Aorta (tissue), 5 donors: ENCODE measurements around the gene COA5. TPM values are rescaled to one million over a fixed set of nuclear protein-coding genes. Genes with fewer than 3 reads are reported as not detected.

Source experiments
- ATAC-seq: fragments of 200-7000 bp; cut with Tn5 transposase; one replicate; pipeline ENCODE4 v1.9.1; 2022; ENCODE audit warnings: moderate library complexity; ENCODE audit not compliant: low FRiP score
- DNase-seq, 2 donors: peaks; one replicate each; pipeline ENCODE4 v3.0.0-alpha.2; 2020
- H3K27ac ChIP-seq, 2 donors: one replicate each; pipeline ENCODE4 v1.5.1; 2013; ENCODE audit warnings: low read length in 2 of 2, mild to moderate bottlenecking in 2 of 2, moderate library complexity in 2 of 2, control low read depth in 1 of 2, inconsistent platforms in 1 of 2, low read depth in 1 of 2
- H3K27me3 ChIP-seq, 2 donors: one replicate each; pipeline ENCODE4 v1.6.1; 2013; ENCODE audit warnings: control low read depth in 1 of 2, low read length in 1 of 2, mild to moderate bottlenecking in 1 of 2, moderate library complexity in 1 of 2; ENCODE audit not compliant: insufficient read depth in 2 of 2, control insufficient read depth in 1 of 2
- H3K36me3 ChIP-seq, 2 donors: one replicate each; pipeline ENCODE4 v1.6.1; 2013; ENCODE audit warnings: control low read depth in 1 of 2, low read length in 1 of 2, mild to moderate bottlenecking in 1 of 2; ENCODE audit not compliant: insufficient read depth in 2 of 2, control insufficient read depth in 1 of 2
- H3K4me1 ChIP-seq, 2 donors: one replicate each; pipeline ENCODE4 v1.6.1; 2013; ENCODE audit warnings: low read length in 2 of 2, control low read depth in 1 of 2, mild to moderate bottlenecking in 1 of 2, moderate library complexity in 1 of 2; ENCODE audit not compliant: insufficient read depth in 2 of 2, control insufficient read depth in 1 of 2
- H3K4me3 ChIP-seq, 2 donors: one replicate each; pipeline ENCODE4 v1.5.1; 2013; ENCODE audit warnings: low read length in 2 of 2, control low read depth in 1 of 2, mild to moderate bottlenecking in 1 of 2
- H3K9me3 ChIP-seq: one replicate; pipeline ENCODE4 v1.6.1; 2013; ENCODE audit warnings: mild to moderate bottlenecking, low read length; ENCODE audit not compliant: control insufficient read depth
- WGBS, 2 donors: extraction: QIAGEN DNeasy Blood & Tissue Kit; methylation state at CpG; one replicate each; pipeline ENCODE4 v1.1.7; 2013; 5-methylcytosine and 5-hydroxymethylcytosine counted together
- intact Hi-C, 2 donors: fragments of 100-400 bp; cut with DNase I; formaldehyde crosslinking; loops; one replicate each; pipeline versions ENCODE4 v1.14.2 to v1.15.0; 2022
- polyA plus RNA-seq, 2 donors: library from polyadenylated mRNA; stranded (reverse); fragments of 200-250 nt; gene quantifications; one replicate each; pipeline ENCODE4 v1.2.3, GENCODE V29; 2013
- total RNA-seq, 2 donors: library from RNA; stranded (reverse); fragmentation: NEBNext Ultra II Directional; extraction: Animal tissue kit (Norgen Biotek cat#: 25700); gene quantifications; one replicate each; pipeline ENCODE4 v1.2.1, GENCODE V29; 2021
- donor health status: healthy with polysubstance abuse.
- donor health status: Bipolar disorder and iron deficiency.
- donor health status: DM: no; HTN: no; CAD: no.
- donor health status: DM: no; HTN: no; CAD: no.
- donor health status: DM: yes; HTN: yes; CAD: no.

Gene COA5
- total and polyA plus RNA-seq, 4 donors, result 18.1 to 60.3 (median 37.3) TPM

DNA sequence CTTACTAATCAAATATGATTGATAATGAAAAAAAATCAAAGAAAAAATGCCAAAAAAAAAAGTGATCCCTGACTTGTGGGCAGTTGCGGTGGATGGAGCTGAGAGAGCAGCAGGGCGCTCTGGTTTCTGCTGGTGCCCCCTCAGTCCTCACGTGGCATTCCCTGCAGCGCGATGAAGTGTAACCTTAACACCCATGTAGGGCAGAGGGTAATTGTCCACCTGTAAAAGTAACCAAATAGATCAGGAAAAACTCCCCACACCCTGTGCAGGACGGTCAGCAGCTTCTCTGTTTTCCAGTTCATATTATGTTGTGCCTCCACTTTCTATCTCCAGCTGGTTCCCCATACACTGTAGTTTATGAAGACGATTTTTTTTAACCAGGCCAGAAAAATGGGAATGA, 25.0 kb downstream of the COA5 start:
- Histone ChIP-seq H3K27me3 (no peaks in the 10 kb centered on the region), H3K4me3 (no peak overlapping the region), H3K27ac (no peak overlapping the region), H3K4me1 (no peaks in the 10 kb centered on the region), H3K36me3 (peaks cover 2 to 5% of the 10 kb centered on the region in 2 donors), H3K9me3 (no peaks in the 10 kb centered on the region)
- ATAC-seq (no peak), DNase-seq (no peak)
- 93% methylated on average over 7 of the region's 7 CpGs for WGBS, 2 donors
- intact Hi-C loops, result no loop called here

DNA sequence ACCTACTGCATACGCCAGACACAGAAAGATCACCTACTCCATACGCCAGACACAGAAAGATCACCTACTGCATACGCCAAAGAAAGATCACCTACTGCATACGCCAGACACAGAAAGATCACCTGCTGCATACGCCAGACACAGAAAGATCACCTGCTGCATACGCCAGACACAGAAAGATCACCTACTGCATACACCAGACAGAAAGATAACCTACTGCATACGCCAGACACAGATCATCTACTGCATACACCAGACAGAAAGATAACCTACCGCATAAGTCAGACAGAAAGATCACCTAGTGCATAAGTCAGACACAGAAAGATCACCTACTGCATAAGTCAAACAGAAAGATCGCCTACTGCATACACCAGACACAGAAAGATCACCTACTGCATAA, 25.8 kb downstream of the COA5 start:
- no peaks in the 10 kb centered on the region for H3K9me3 ChIP-seq
- intact Hi-C loops, result no loop called here
- H3K4me1 ChIP-seq, result no peaks in the 10 kb centered on the region
- WGBS, 2 donors, result 95 to 96% methylated on average over 9 of the region's 9 CpGs
- ATAC-seq, result no peak
- peaks cover 2 to 5% of the 10 kb centered on the region in 2 donors for H3K36me3 ChIP-seq
- no peak overlapping the region for H3K27ac ChIP-seq
- H3K4me3 ChIP-seq, result no peak overlapping the region
- no peak for DNase-seq
- H3K27me3 ChIP-seq, result no peaks in the 10 kb centered on the region

DNA sequence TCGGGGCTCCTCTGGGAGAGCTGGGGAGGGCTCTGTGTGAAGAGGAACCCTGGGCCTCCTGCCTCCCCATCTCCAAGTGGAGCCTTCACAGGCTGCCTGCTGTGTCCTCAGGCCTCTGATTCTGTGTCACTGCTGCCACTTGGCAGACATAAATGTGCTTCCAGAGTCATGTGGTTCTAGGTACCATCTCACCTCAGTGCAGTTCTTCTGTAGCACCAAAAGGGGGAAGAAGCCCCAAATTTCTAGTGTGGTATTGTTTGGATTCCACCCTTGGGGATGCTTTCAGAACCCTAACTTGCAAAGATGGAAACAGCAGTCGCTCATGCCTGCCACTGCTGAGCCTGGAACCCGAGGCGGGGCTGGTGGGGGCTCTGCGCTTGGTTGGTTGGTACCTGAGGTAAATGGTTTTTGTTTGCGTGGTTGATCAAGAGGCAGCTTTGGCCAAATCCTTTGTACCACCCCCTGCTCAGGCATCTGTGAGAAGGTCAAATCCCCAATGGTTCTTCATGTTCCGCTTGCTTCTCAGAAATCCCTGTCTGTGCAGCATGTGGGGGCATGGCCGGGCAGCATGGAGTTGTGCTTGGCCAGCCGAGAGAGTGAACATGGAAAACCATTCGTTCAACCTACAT, 27.5 kb downstream of the COA5 start:
- Histone ChIP-seq H3K27me3 (no peaks in the 10 kb centered on the region), H3K27ac (no peak overlapping the region), H3K4me3 (no peak overlapping the region), H3K9me3 (no peaks in the 10 kb centered on the region), H3K4me1 (no peaks in the 10 kb centered on the region), H3K36me3 (peaks cover 2 to 8% of the 10 kb centered on the region in 2 donors)
- no peak for ATAC-seq
- 80 to 81% methylated on average over 10 of the region's 10 CpGs for WGBS, 2 donors
- DNase-seq, result no peak
- intact Hi-C loops, result no loop called here

DNA sequence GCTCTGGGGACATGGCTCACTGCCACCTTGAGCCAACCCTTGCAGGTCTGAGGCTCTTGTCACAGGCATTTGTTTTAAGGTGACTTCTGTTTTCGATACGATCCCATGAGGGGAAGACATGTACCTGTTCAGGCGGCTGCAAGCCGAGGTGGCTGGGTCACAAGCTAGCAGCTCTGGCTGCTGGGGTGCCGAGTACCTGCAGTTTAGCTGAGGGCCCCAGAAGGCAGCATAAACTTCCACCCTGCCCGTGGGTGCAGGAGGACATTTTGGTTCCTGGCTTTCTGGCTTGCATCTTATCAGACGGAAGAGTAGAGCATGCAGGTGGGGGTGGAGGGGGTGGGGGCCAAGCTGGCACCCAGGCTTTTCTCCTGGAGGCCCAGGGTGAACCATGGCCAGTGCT, 28.4 kb downstream of the COA5 start:
- WGBS, 2 donors, result 82 to 85% methylated on average over 7 of the region's 7 CpGs
- H3K36me3 ChIP-seq, result peaks cover 2 to 8% of the 10 kb centered on the region in 2 donors
- no peak overlapping the region for H3K4me3 ChIP-seq
- no peaks in the 10 kb centered on the region for H3K27me3 ChIP-seq
- H3K4me1 ChIP-seq, result no peaks in the 10 kb centered on the region
- intact Hi-C loops, result no loop called here
- ATAC-seq, result no peak
- no peak for DNase-seq
- no peak overlapping the region for H3K27ac ChIP-seq
- H3K9me3 ChIP-seq, result no peaks in the 10 kb centered on the region

DNA sequence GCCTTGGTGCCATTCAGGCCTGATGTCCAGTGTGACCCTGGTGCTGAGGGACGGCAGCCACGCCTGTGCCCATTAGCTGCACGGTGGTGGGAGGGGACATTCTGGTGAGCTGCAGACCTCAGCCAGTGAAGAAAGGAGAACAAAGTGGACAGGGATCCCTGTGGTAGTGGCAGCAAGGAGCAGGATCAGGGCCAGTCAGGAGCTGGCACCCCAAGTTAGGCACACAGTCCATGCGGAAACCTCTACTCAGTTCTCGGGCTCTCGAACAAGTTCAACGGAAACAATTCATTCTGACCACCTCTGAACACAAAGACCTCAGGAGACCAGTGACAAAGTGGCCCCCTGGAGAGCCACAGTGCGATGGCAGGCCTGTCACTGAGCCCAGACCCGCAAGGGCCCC, 30.1 kb downstream of the COA5 start:
- intact Hi-C loops, result no loop called here
- peaks cover 2 to 8% of the 10 kb centered on the region in 2 donors for H3K36me3 ChIP-seq
- ATAC-seq, result no peak
- H3K27ac ChIP-seq, result no peak overlapping the region
- 91 to 92% methylated on average over 9 of the region's 9 CpGs for WGBS, 2 donors
- DNase-seq, result no peak
- H3K4me1 ChIP-seq, result no peaks in the 10 kb centered on the region
- no peak overlapping the region for H3K4me3 ChIP-seq
- H3K27me3 ChIP-seq, result no peaks in the 10 kb centered on the region
- no peaks in the 10 kb centered on the region for H3K9me3 ChIP-seq

DNA sequence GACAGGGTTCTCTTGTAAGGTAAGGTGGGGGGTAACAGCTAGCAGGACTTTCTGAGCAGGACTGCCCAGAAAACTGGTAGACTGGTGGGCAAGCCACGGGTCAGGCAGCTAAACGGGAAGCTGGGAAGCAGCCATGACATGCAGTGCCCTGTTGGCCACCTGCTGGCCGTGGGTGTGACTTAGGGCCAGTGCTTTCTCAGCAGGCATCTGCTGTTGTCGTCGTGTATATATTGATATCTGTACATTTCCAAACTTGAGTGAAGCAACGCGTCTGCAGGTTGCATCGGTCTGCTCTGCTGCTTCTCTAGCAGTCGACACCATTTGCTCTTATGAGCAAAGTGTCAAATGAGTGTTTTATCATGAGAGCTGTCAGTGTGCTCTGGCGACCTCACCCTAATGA, 31.0 kb downstream of the COA5 start:
- H3K4me1 ChIP-seq, result no peaks in the 10 kb centered on the region
- H3K4me3 ChIP-seq, result no peak overlapping the region
- no peaks in the 10 kb centered on the region for H3K27me3 ChIP-seq
- ATAC-seq (no peak), DNase-seq (no peak)
- H3K36me3 ChIP-seq, result peaks cover 2 to 5% of the 10 kb centered on the region in 2 donors
- WGBS, 2 donors, result 73% methylated on average over 10 of the region's 10 CpGs
- no peaks in the 10 kb centered on the region for H3K9me3 ChIP-seq
- H3K27ac ChIP-seq, result no peak overlapping the region
- intact Hi-C loops, result no loop called here

DNA sequence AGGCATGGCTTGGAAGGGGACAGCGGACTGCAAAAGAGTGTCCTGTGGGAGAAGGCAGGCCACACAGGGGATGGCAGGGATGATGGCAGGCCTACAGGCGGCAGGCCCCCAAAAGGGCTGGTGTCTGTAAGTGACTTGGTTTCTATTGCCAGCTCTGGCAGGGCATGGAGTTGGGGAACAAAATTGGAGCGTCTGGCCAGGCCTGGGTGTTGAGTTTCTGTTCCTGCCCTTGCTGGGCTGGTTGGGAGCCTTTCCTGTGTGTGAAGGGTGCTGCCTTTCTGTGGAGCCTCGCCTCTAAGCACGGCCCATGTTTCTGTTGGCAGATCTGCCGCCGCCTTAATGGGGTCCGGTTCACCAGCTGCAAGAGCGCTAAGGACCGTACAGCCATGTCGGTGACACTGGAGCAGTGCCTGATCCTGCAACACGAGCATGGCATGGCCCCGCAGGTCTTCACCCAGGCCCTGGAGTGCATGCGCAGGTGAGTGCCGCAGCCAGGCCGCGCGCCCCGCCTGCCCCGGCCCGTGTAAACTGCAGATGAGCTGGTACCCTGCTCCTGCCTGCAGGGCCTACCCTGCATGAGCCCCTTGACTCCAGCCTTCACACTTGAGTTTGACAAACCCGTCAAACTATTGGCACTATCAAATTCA, 31.5 kb downstream of the COA5 start:
- H3K36me3 ChIP-seq, result peaks cover 2 to 5% of the 10 kb centered on the region in 2 donors
- 91 to 92% methylated on average over 22 of the region's 22 CpGs for WGBS, 2 donors
- intact Hi-C loops, result no loop called here
- H3K27me3 ChIP-seq, result no peaks in the 10 kb centered on the region
- H3K27ac ChIP-seq, result no peak overlapping the region
- H3K9me3 ChIP-seq, result no peaks in the 10 kb centered on the region
- no peaks in the 10 kb centered on the region for H3K4me1 ChIP-seq
- no peak overlapping the region for H3K4me3 ChIP-seq
- DNase-seq (no peak), ATAC-seq (no peak)

DNA sequence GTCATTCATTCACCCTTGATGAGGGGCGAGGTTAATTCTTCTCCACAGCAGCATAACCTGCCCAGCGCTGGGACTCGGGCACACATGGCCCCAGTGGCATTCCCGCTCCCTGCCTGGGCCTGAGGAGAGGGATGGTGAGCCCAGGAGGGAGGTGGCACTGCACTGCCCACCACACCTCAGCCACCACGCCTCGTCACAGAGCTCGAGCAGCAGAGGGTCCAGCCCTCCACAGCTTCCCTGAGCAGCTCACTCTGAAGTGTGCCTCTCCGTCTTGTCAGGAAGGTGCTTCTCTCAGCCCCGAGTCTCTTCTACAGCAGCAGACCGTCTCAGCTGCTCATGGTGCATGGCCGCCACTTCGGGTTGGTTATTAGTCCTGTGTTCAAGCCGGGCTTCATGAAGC, 34.9 kb downstream of the COA5 start:
- 93% methylated on average over 11 to 13 of the region's 13 CpGs for WGBS, 2 donors
- intact Hi-C loops, result no loop called here
- Histone ChIP-seq H3K9me3 (no peaks in the 10 kb centered on the region), H3K27ac (no peak overlapping the region), H3K4me3 (no peak overlapping the region), H3K27me3 (no peaks in the 10 kb centered on the region), H3K4me1 (no peaks in the 10 kb centered on the region), H3K36me3 (peaks cover 0 to 8% of the 10 kb centered on the region in 2 donors)
- DNase-seq (no peak), ATAC-seq (no peak)

DNA sequence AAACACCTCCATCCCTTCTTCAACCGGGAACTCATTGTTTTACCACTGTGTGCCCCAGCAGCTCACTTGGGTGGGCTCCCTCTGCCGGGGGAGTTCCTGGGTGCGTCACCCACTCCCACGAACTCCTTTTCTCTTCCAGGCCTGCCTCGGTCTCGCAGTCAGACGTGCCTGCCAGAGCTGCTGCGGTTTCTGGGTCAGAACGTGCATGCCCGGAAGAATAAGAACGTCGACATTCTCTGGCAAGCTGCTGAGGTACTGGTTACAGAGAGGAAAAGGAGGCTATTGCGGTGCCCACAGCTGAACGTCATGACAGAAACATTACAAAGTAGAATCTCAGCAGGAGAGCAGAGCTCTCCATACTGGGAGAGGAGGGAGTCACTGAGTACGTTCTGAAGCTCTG, 35.6 kb downstream of the COA5 start:
- H3K27me3 ChIP-seq, result no peaks in the 10 kb centered on the region
- peaks cover 0 to 8% of the 10 kb centered on the region in 2 donors for H3K36me3 ChIP-seq
- H3K4me3 ChIP-seq, result no peak overlapping the region
- H3K9me3 ChIP-seq, result no peaks in the 10 kb centered on the region
- ATAC-seq (no peak), DNase-seq (no peak)
- intact Hi-C loops, result no loop called here
- no peak overlapping the region for H3K27ac ChIP-seq
- H3K4me1 ChIP-seq, result no peaks in the 10 kb centered on the region
- WGBS, 2 donors, result 87 to 88% methylated on average over 15 of the region's 15 CpGs
